NCI-H1048 (cell line): ENCODE data around the gene LIN54.
"Not testable (repeated sequence)": the region's sequence is repeated elsewhere in the genome, so short reads cannot be mapped to it uniquely, and the experiment has no call there.

ENCODE experiments used
- DNase-seq: peaks from one replicate; lab custom pipeline; 2025; lab: John Stamatoyannopoulos, UW

The LIN54 gene

GRCh38 chr4:82947498-82947897 is 63.1 kb downstream of the LIN54 start:
- DNase-seq = no peak

GRCh38 chr4:82939414-82939813 is 71.2 kb downstream of the LIN54 start:
- no peak for DNase-seq

- no peak for DNase-seq
Measured at GRCh38 chr4:82934441-82934840, 76.2 kb downstream of the LIN54 start.

- no peak for DNase-seq
Measured at GRCh38 chr4:82930848-82931755, 79.5 kb downstream of the LIN54 start.

GRCh38 chr4:82921795-82922194 is 88.8 kb downstream of the LIN54 start:
- DNase-seq = no peak

- no peak for DNase-seq
Measured at GRCh38 chr4:82919386-82919785, 91.2 kb downstream of the LIN54 start.

GRCh38 chr4:82918091-82918490 is 92.5 kb downstream of the LIN54 start:
- no peak for DNase-seq

- not testable (repeated sequence) for DNase-seq
Measured at GRCh38 chr4:82913968-82914367, 96.7 kb downstream of the LIN54 start.

- DNase-seq = no peak
Measured at GRCh38 chr4:82913305-82913704, 97.3 kb downstream of the LIN54 start.

- DNase-seq = no peak
Measured at GRCh38 chr4:82909326-82909725, 101.3 kb downstream of the LIN54 start.

GRCh38 chr4:82906469-82906868 is 104.2 kb downstream of the LIN54 start:
- DNase-seq = no peak

GRCh38 chr4:82905205-82905604 is 105.4 kb downstream of the LIN54 start:
- DNase-seq = no peak

GRCh38 chr4:82903737-82904136 is 106.9 kb downstream of the LIN54 start:
- DNase-seq = no peak

GRCh38 chr4:82901183-82901718 is 109.4 kb downstream of the LIN54 start:
- peak; percentile 60 for DNase-seq

- peak; percentile 96 for DNase-seq
Measured at GRCh38 chr4:82900411-82901182, 110.0 kb downstream of the LIN54 start, which contains the start of gene THAP9. Gene THAP9 (plus strand): TSS chr4:82900735. CDS start chr4:82900803, 68 bp downstream.

- no peak for DNase-seq
Measured at GRCh38 chr4:82900066-82900410, 110.6 kb downstream of the LIN54 start.

GRCh38 chr4:82899374-82900065 is 111.1 kb downstream of the LIN54 start:
- DNase-seq = no peak

- DNase-seq = no peak
Measured at GRCh38 chr4:82898322-82899243, 112.0 kb downstream of the LIN54 start.

- DNase-seq = no peak
Measured at GRCh38 chr4:82896755-82897154, 113.9 kb downstream of the LIN54 start.

GRCh38 chr4:82893942-82894341 is 116.7 kb downstream of the LIN54 start:
- DNase-seq = no peak

- DNase-seq = no peak
Measured at GRCh38 chr4:82892467-82892802, 118.2 kb downstream of the LIN54 start.
